Measurements from ENCODE around the gene VRK3. TPM values are rescaled to one million over a fixed set of nuclear protein-coding genes. Genes with fewer than 3 reads are reported as not detected.

VRK3 gene
- total RNA-seq, 2 experiments from 2014 or later = 52.4 to 61.2 TPM

GRCh38 chr19:50026550-50026906 lies 1.4 kb upstream of the VRK3 start:
- DNase-seq (no peak), ATAC-seq (no peak)
- Mint-ChIP-seq H3K27ac (peak overlapping the region; percentile 77), H3K4me3 (peak overlapping the region; percentile 85), H3K4me1 (peaks cover 36% of the 10 kb centered on the region), H3K27me3 (no peaks in the 10 kb centered on the region), H3K9me3 (ENCODE audit: low read depth) (peaks cover 6% of the 10 kb centered on the region), H3K36me3 (ENCODE audit: low read depth) (peaks cover 34% of the 10 kb centered on the region)
- intact Hi-C loops (cut with DNase I, micrococcal nuclease) = loop anchor here in 1 of 2 experiments (5.0 kb wide), 1 partner anchor 899 kb away; no protein-coding TSS in a partner anchor
- POLR2A ChIA-PET = no interaction called here
- CTCF ChIA-PET = no interaction called here

- DNase-seq (peak; percentile 95), ATAC-seq (peak; percentile 83)
- POLR2A ChIA-PET = interaction anchor here (0.6 kb wide), 1 partner anchor 384 kb away, joined by 3 read pairs; the partner anchor contains the start of gene SCAF1
- peaks cover 37% of the 10 kb centered on the region for H3K4me1 Mint-ChIP-seq
- CTCF ChIA-PET = interaction anchor here (0.6 to 0.8 kb wide), 2 partner anchors 14 to 124 kb away, joined by 3 to 4 read pairs; no protein-coding TSS in a partner anchor
- H3K27me3 Mint-ChIP-seq = no peaks in the 10 kb centered on the region
- peak within 1 kb of the TSS; percentile 85 for H3K4me3 Mint-ChIP-seq
- H3K27ac Mint-ChIP-seq = peak within 1 kb of the TSS; percentile 95
- peaks cover 29% of the 10 kb centered on the region for H3K36me3 Mint-ChIP-seq (ENCODE audit: low read depth)
- intact Hi-C loops (cut with DNase I, micrococcal nuclease) = loop anchor here (1.0 to 5.0 kb wide), 23 partner anchors 25 to 1082 kb away; partner anchors contain the start of genes ATF5 (in 2 of the 2), NUP62 (in 2 of the 2), AKT1S1 (in 1 of the 2) and CTU1 (in 1 of the 2)
- H3K9me3 Mint-ChIP-seq (ENCODE audit: low read depth) = peaks cover 6% of the 10 kb centered on the region
These were observed 800 bp upstream of the VRK3 start, which contains the start of gene ZNF473 for GRCh38 chr19:50025794-50026549. ZNF473 (plus strand) TSS chr19:50026005; CDS start chr19:50031083, 5,078 bp downstream.

DNA sequence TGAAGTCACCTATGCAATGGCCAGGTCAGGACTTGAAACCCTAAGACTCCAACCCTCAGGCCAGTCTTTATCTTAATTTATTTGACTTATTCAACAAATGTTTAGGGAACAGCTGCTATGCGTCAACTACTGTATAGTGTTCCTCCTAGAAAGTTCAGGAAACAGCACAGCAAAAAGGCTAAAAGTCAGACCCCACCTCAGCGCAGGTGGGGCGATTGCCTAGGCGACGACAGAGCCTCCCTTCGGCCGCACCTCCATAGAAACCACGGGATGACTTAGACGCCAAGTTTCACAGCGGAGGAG lies 502 bp downstream of the VRK3 start:
- POLR2A ChIA-PET = interaction anchor here (0.7 kb wide), 1 partner anchor 258 kb away, joined by 3 read pairs; the partner anchor contains the start of gene AP2A1
- intact Hi-C loops (cut with DNase I, micrococcal nuclease) = loop anchor here (1.0 to 5.0 kb wide), 23 partner anchors 27 to 1084 kb away; partner anchors contain the start of genes ATF5 (in 2 of the 2), NUP62 (in 2 of the 2), AKT1S1 (in 1 of the 2) and CTU1 (in 1 of the 2)
- peaks cover 44% of the 10 kb centered on the region for H3K4me1 Mint-ChIP-seq
- ATAC-seq = no peak
- H3K36me3 Mint-ChIP-seq (ENCODE audit: low read depth) = peaks cover 23% of the 10 kb centered on the region
- H3K9me3 Mint-ChIP-seq (ENCODE audit: low read depth) = peaks cover 6% of the 10 kb centered on the region
- CTCF ChIA-PET = interaction anchor here (1.0 kb wide), 1 partner anchor 20 kb away, joined by 3 read pairs; no protein-coding TSS in a partner anchor
- peak overlapping the region; percentile 95 for H3K27ac Mint-ChIP-seq
- DNase-seq = no peak
- peak overlapping the region; percentile 85 for H3K4me3 Mint-ChIP-seq
- no peaks in the 10 kb centered on the region for H3K27me3 Mint-ChIP-seq

- H3K27me3 Mint-ChIP-seq = no peaks in the 10 kb centered on the region
- peaks cover 31% of the 10 kb centered on the region for H3K36me3 Mint-ChIP-seq (ENCODE audit: low read depth)
- POLR2A ChIA-PET = no interaction called here
- intact Hi-C loops (cut with DNase I, micrococcal nuclease) = no loop called here
- CTCF ChIA-PET = no interaction called here
- peak overlapping the region; percentile 19 for H3K27ac Mint-ChIP-seq
- no peak overlapping the region for H3K4me3 Mint-ChIP-seq
- peaks cover 6% of the 10 kb centered on the region for H3K9me3 Mint-ChIP-seq (ENCODE audit: low read depth)
- ATAC-seq = no peak
- DNase-seq = no peak
- H3K4me1 Mint-ChIP-seq = peaks cover 44% of the 10 kb centered on the region
These were observed 2.3 kb downstream of the VRK3 start for GRCh38 chr19:50022823-50023222.

DNA sequence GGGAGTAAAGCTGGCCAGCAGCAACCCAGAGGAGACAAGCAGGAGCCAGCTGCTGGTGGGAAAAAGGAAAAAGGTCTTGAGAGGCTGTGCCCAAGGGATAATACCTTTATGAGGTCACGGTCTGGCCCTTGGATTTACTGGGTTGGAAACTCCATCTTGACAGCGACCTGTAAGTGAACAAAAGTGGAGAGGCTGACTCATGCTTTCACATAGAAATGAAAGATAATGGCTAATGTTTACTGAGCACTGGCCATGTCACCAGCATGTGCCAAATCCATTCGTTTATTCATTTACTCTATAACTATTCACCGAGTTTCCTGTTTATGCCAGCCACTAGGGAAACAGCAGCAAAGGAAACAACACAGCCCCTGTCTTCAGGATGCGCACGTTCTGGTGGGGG lies 4.7 kb downstream of the VRK3 start:
- H3K27ac Mint-ChIP-seq = no peak overlapping the region
- peaks cover 29% of the 10 kb centered on the region for H3K4me1 Mint-ChIP-seq
- no peak for DNase-seq
- peaks cover 32% of the 10 kb centered on the region for H3K36me3 Mint-ChIP-seq (ENCODE audit: low read depth)
- intact Hi-C loops (cut with DNase I, micrococcal nuclease) = no loop called here
- H3K27me3 Mint-ChIP-seq = no peaks in the 10 kb centered on the region
- H3K4me3 Mint-ChIP-seq = no peak overlapping the region
- no peak for ATAC-seq
- no peaks in the 10 kb centered on the region for H3K9me3 Mint-ChIP-seq (ENCODE audit: low read depth)
- POLR2A ChIA-PET = no interaction called here
- CTCF ChIA-PET = no interaction called here

DNA sequence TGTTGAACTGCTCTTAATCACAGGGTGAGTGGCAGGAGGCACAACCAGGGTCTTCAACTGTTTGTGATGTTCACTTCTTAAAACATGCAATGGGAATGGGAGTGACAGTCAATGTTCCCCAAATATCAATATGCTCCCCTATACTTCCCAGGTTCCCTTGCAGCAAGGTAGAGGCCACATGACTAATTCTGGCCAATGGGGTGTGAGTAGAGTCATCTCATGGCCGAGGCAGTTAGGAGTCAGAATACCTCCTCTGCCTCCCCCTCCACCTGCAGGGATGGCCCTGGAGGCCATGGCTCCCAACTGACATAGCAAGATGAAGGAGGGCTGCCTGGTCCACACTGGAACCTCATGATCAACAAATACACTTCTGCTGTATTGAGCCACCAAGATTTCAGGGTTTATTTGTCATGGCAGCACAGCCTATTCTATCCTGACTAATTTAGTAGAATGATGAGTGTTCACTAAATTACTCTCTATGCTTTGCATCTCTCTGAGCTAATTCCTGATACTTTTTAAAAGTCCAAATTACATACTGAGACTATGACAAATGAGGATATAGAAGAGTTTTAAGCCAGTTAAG lies 8.9 kb downstream of the VRK3 start:
- intact Hi-C loops (cut with DNase I, micrococcal nuclease) = no loop called here
- H3K27me3 Mint-ChIP-seq = no peaks in the 10 kb centered on the region
- H3K27ac Mint-ChIP-seq = no peak overlapping the region
- DNase-seq = no peak
- no peaks in the 10 kb centered on the region for H3K9me3 Mint-ChIP-seq (ENCODE audit: low read depth)
- peaks cover 46% of the 10 kb centered on the region for H3K36me3 Mint-ChIP-seq (ENCODE audit: low read depth)
- H3K4me3 Mint-ChIP-seq = no peak overlapping the region
- ChIA-PET CTCF (interaction anchor here (0.7 to 1.0 kb wide), 2 partner anchors 80 to 119 kb away, joined by 3 read pairs; no protein-coding TSS in a partner anchor), POLR2A (no interaction called here)
- no peak for ATAC-seq
- peaks cover 7% of the 10 kb centered on the region for H3K4me1 Mint-ChIP-seq

- POLR2A ChIA-PET = no interaction called here
These were observed 16.6 kb downstream of the VRK3 start for GRCh38 chr19:50008532-50008931.

GRCh38 chr19:50007947-50008346 lies 17.2 kb downstream of the VRK3 start:
- intact Hi-C loops (cut with DNase I, micrococcal nuclease) = no loop called here
- peaks cover 47% of the 10 kb centered on the region for H3K36me3 Mint-ChIP-seq (ENCODE audit: low read depth)
- H3K4me3 Mint-ChIP-seq = no peak overlapping the region
- ChIA-PET CTCF (no interaction called here), POLR2A (no interaction called here)
- H3K4me1 Mint-ChIP-seq = peaks cover 20% of the 10 kb centered on the region
- H3K9me3 Mint-ChIP-seq (ENCODE audit: low read depth) = no peaks in the 10 kb centered on the region
- H3K27me3 Mint-ChIP-seq = no peaks in the 10 kb centered on the region
- DNase-seq (no peak), ATAC-seq (no peak)
- H3K27ac Mint-ChIP-seq = no peak overlapping the region

More at GRCh38 chr19:50008532-50008931, 16.6 kb downstream of the VRK3 start:
- DNase-seq (peak; percentile 55), ATAC-seq (no peak)
- peaks cover 47% of the 10 kb centered on the region for H3K36me3 Mint-ChIP-seq (ENCODE audit: low read depth)
- H3K4me1 Mint-ChIP-seq = peaks cover 20% of the 10 kb centered on the region
- H3K9me3 Mint-ChIP-seq (ENCODE audit: low read depth) = no peaks in the 10 kb centered on the region
- no peak overlapping the region for H3K4me3 Mint-ChIP-seq
- intact Hi-C loops (cut with DNase I, micrococcal nuclease) = no loop called here
- H3K27ac Mint-ChIP-seq = no peak overlapping the region
- CTCF ChIA-PET = no interaction called here
- no peaks in the 10 kb centered on the region for H3K27me3 Mint-ChIP-seq

DNA sequence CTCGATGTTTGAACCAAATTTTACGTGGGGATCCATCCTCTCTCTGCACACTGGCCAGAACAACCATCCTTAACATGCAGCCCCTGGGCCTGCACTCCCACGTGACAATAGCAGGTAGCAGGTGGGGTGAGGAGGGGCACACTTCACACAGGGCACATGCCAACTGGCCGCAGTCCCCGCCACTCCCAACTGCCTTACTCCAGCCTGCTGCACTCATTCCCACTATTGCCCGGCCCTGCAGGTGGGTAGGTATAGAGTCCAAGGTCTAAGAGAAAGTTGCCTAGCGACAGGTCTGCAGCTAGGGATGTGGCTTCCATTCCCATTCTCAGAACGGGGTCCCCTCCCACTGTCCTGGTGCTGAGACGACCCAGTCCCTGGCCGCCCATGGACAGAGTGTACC lies 18.0 kb downstream of the VRK3 start:
- no peak overlapping the region for H3K27ac Mint-ChIP-seq
- H3K4me1 Mint-ChIP-seq = peaks cover 20% of the 10 kb centered on the region
- no peaks in the 10 kb centered on the region for H3K9me3 Mint-ChIP-seq (ENCODE audit: low read depth)
- H3K4me3 Mint-ChIP-seq = no peak overlapping the region
- DNase-seq (no peak), ATAC-seq (no peak)
- POLR2A ChIA-PET = no interaction called here
- intact Hi-C loops (cut with DNase I, micrococcal nuclease) = no loop called here
- H3K27me3 Mint-ChIP-seq = no peaks in the 10 kb centered on the region
- CTCF ChIA-PET = interaction anchor here (0.5 kb wide), 1 partner anchor 53 kb away, joined by 3 read pairs; no protein-coding TSS in a partner anchor
- peaks cover 51% of the 10 kb centered on the region for H3K36me3 Mint-ChIP-seq (ENCODE audit: low read depth)

- POLR2A ChIA-PET = no interaction called here
- no peak overlapping the region for H3K4me3 Mint-ChIP-seq
- no peaks in the 10 kb centered on the region for H3K9me3 Mint-ChIP-seq (ENCODE audit: low read depth)
- peaks cover 20% of the 10 kb centered on the region for H3K4me1 Mint-ChIP-seq
- DNase-seq (peak; percentile 49), ATAC-seq (peak; percentile 59)
- H3K36me3 Mint-ChIP-seq (ENCODE audit: low read depth) = peaks cover 45% of the 10 kb centered on the region
- CTCF ChIA-PET = no interaction called here
- no peaks in the 10 kb centered on the region for H3K27me3 Mint-ChIP-seq
- H3K27ac Mint-ChIP-seq = no peak overlapping the region
- intact Hi-C loops (cut with DNase I, micrococcal nuclease) = no loop called here
These were observed 19.7 kb downstream of the VRK3 start for GRCh38 chr19:50005428-50005827.

DNA sequence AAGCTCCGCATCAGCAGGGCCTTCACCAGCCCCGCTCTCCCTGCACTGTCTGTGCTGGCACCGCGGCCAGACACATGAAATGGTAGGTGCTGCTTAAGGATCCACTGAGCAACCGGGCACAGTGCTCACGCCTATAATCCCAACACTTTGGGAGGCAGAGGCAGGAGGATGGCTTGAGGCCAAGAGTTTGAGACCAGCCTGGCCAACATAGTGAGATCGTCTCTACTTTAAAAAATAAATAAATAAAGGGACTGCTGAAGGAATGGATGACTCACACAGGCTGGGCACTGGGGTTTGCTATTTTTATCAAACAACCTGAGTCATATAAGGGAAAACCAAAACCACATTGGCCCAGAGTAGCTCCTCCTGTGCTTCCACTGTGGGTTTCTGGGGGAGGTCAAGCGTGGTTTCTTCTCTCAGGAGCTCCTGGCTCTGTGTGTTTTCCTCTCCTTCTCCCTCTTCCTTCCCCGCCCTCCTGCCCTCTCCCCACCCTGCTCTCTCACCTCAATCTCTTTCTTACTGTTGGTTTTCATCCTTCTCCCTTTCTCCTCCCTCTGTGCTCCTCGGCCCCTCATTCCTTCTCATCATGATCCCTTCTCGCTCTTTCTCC lies 21.3 kb downstream of the VRK3 start:
- no peak overlapping the region for H3K27ac Mint-ChIP-seq
- peak; percentile 56 for DNase-seq
- ChIA-PET CTCF (interaction anchor here (0.7 to 0.8 kb wide), 3 partner anchors 21 to 1810 kb away, joined by 3 read pairs; partner anchors contain the start of gene VRK3), POLR2A (interaction anchor here (0.6 to 0.7 kb wide), 2 partner anchors 11 to 52 kb away, joined by 3 to 4 read pairs; no protein-coding TSS in a partner anchor)
- intact Hi-C loops (cut with DNase I, micrococcal nuclease) = no loop called here
- peak; percentile 84 for ATAC-seq
- peak overlapping the region; percentile 5 for H3K4me3 Mint-ChIP-seq
- no peaks in the 10 kb centered on the region for H3K27me3 Mint-ChIP-seq
- H3K36me3 Mint-ChIP-seq (ENCODE audit: low read depth) = peaks cover 54% of the 10 kb centered on the region
- H3K9me3 Mint-ChIP-seq (ENCODE audit: low read depth) = no peaks in the 10 kb centered on the region
- H3K4me1 Mint-ChIP-seq = peaks cover 25% of the 10 kb centered on the region
